HG03439 (cell line): ENCODE measurements around the gene KLHL30.

Source experiments
- ATAC-seq: cut with Tn5 transposase; IDR thresholded peaks from one replicate; pipeline ENCODE4 v1.9.1; 2021; ENCODE audit warnings: mild to moderate bottlenecking, moderate library complexity; ENCODE audit not compliant: unreplicated experiment

Gene KLHL30

GRCh38 chr2:238117199-238118154, 21.0 kb upstream of the KLHL30 start:
- ATAC-seq = no peak

GRCh38 chr2:238119756-238120462, 18.6 kb upstream of the KLHL30 start:
- ATAC-seq = no peak

DNA sequence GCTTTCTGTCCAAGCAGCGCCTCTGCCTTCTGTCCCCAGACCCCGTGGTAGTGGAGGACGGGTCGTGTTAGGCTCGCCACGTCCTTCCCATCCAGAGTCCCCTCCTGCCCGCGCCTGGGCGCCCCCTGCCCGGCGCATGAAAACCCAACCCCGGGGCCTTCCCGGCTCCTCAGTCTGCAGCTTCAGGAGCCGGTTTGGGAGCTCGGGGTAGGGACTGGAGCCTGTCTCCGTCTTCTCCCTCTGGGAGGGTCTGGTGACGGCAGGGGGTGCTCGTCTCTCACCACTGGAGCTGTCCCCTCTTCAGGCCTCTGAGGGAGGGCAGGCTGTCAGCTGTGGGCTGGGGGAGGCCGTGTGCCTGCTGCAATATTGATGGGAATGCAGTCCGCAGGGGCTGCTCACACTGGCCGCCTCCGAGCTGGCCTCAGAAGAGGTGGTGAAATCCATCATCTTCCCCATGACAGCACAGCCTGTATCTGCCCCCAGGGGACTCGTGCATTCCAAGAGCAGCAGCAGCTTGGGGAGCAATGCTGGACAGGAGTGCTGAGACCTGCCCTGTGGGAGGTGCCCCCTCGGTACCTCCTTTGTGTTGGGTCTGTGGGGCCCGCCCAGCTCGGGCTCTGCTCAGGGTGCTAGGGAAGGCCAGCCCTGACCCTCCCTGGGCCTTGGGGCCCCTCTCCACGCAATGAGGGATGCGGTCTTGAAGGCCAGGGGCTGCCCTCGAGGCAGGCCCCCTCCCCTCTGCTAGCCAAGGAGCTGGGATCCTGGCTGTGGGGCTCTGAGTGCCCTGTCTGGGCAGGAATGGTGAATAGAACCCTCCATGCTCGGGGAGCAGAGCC, 17.8 kb upstream of the KLHL30 start:
- no peak for ATAC-seq

GRCh38 chr2:238121511-238122286, 16.8 kb upstream of the KLHL30 start:
- ATAC-seq = no peak

DNA sequence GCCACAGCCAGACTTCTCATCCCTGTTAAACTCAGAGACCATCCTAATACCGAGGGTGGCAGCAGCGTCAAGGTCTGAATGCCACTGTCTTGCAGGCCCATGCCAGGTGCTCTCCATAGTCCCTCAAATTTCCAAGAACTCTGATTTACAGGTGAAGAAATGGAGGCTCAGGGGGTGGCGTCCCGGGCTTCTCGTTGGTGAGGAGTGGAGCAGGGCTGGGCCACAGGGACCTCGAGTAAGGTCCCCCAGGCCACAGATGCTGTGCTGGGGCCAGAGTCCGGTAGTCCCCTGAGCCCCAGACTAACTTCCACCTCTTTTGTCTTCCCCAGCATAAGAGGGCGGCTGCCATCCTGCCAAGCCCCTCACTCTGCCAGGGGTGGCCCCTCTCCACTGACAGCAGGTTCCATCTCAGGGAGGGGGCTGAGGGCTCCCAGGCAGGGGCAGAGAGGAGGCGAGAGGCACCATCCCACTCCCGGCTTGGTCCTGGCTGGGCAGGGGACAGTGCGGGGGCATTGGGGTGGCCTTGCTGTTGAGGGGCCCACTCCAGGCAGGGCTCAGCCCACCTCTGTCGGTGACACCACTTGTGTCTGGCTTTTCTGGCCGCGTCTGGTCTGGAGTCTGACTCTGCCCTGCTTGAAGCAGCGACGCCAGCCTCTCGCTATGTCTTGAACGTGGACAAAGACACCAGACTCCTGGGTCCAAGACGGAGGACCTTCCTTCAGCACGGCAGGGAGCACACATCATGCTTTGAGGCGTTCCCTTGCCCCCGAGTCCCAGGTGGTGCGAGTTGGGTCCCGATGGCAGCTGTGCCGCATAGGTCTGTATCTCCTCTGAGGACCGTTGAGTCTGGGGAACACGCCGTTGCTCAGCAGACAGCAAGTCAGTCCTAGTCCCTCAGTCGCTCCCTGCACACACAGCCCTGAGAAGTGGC, 15.9 kb upstream of the KLHL30 start:
- ATAC-seq = no peak

DNA sequence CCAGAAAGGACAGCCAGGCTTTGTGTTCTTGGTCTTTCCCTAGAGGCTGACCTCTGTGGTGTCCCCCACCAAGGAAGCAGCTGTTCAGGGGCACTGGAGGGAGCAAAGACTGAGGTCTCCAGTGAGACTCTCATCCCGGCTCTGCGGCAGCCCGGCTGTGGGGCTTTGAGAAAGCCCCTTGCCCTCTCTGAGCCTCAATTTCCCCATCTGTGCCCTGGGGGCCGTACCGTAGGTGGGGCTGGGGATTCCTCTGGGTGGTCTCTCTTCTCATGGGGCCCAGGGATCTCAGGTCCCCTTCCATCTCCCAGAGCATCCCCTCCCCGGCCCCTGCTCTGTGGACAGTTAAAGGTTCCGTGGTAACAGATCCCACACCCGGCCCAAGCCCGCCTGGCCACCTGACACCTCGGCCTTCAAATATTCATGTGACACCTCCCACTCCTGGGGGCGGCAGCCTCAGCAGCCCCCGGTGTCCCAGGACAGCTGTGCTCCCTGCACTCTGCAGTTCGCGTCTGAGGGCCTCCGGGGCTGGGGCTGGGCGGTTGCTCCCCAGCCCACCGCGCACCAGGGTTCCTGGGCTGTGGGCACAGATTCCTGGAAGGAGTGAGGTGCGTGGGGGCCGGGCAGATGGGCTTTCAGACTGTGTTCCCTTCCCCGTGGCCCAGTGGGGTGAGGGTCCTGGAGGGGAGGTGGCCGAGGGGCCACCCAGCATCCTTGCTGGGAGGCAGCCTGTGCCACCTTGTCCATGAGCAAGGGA, 15.1 kb upstream of the KLHL30 start:
- ATAC-seq = no peak

DNA sequence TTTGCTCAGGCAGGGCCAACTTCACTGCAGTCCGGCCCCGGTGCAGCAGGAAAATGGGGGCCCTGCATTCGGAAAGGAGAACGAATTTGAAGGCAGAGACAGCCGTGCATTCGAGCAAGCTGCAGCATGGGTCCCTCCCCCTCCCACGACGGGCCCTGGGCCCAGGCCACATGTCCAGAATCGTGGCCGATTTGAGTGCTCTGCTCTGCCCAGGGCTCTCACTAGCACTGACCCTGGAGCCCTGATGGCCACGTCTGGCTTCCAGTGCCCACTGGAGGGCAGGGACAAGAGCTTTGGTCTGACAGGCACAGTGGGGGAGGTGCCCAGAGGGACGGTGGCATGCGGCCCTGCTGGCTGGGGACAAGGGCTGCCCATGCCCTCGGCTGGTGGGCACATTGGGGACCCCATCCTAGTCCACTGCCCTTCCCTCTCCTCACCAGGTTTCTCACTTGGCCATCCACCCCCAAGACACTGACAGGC, 14.4 kb upstream of the KLHL30 start:
- no peak for ATAC-seq

GRCh38 chr2:238124488-238125126, 13.9 kb upstream of the KLHL30 start:
- no peak for ATAC-seq

- no peak for ATAC-seq
Observed at GRCh38 chr2:238125127-238125885, 13.2 kb upstream of the KLHL30 start.

- ATAC-seq = no peak
Observed at GRCh38 chr2:238126338-238126737, 12.1 kb upstream of the KLHL30 start.

- ATAC-seq = no peak
Observed at GRCh38 chr2:238126775-238127164, 11.7 kb upstream of the KLHL30 start.

GRCh38 chr2:238127165-238128060, 11.1 kb upstream of the KLHL30 start:
- no peak for ATAC-seq

- no peak for ATAC-seq
Observed at GRCh38 chr2:238128061-238128440, 10.4 kb upstream of the KLHL30 start.

- no peak for ATAC-seq
Observed at GRCh38 chr2:238128534-238129001, 9.9 kb upstream of the KLHL30 start.

DNA sequence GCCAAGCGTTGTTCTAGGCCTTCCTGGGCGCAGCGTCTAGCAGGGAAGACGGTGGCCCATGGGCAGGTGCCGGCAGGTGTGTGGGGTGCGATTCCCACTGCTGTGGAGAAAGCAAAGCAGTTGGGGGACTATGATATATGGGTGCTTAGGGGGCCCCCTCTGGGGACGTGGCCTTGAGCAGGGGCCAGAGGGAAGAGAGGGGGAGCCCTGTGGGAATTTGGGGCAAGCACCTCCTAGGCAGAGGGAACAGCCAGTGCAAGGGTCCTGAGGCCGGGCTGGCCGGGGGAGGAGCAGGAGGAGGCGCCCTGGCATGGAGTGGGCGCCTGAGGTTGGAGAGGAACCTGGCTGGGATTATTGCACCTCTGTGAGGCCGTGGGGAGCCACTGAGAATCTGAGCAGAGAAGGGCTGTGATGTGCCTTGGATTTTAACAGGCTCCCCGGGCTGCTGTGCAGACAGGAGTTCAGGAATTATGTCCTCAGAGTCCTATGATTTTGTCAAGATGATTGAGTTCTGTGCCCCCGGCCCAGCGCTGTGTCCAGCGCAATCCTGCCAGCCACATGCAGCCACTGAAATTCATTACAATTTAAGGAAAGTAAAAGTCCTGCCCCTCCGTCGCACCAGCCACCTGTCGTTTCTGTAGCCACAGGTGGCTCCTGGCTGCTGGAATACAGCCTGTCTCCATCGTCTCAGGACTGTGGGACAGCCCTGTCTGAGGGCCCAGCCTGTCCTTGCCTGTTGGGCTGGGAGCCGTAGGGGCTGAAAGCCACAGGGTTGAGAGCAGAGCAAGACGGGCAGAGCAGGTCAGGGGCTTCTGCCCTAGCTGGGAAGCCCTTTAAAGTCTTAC, 9.1 kb upstream of the KLHL30 start:
- no peak for ATAC-seq
